Measurements from ENCODE around the gene LIPK.

DNA sequence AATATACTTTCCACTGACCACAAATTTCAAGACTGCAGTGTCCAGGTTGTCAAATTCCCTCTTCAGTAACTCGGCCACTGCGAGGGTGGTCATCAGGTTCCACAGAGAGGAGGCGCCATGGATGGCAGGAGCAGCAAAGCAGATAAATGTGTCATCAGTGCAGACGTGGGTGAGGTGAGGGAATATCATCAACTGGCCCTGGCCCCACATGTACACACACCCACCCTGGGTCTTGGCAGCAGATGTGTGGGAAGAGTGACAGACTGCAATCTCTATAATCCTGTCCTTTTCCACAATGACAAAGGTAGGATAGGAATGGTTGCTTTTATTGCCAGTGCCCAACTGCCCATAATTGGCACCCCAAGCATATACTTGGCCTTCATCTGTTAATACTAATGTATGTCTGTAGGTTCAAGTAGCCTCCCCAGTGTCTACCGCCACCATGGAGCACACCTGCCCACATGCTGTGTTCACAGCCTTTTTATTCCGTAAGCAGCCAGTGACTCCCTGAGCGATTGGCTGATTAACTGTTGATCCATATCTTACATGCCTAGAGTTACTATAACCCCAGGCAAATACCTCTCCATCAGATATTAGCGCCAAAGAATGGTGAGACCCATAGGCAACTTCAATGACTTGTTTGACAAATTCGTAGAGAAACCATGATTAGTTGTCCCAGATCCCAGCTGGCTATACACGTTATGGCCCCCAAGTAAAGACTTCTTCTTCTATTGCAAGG lies 80.2 kb downstream of the LIPK start:
- TF ChIP-seq, protein P1, sequence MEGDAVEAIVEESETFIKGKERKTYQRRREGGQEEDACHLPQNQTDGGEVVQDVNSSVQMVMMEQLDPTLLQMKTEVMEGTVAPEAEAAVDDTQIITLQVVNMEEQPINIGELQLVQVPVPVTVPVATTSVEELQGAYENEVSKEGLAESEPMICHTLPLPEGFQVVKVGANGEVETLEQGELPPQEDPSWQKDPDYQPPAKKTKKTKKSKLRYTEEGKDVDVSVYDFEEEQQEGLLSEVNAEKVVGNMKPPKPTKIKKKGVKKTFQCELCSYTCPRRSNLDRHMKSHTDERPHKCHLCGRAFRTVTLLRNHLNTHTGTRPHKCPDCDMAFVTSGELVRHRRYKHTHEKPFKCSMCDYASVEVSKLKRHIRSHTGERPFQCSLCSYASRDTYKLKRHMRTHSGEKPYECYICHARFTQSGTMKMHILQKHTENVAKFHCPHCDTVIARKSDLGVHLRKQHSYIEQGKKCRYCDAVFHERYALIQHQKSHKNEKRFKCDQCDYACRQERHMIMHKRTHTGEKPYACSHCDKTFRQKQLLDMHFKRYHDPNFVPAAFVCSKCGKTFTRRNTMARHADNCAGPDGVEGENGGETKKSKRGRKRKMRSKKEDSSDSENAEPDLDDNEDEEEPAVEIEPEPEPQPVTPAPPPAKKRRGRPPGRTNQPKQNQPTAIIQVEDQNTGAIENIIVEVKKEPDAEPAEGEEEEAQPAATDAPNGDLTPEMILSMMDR (IDR thresholded peaks at IDR 0.05; ENCODE audit: insufficient read depth, low read depth, low read length): no peak
- TF ChIP-seq EZH2 (IDR thresholded peaks at IDR 0.05; ENCODE audit: insufficient read depth, low read length): no peak
